PFSK-1 (cell line): ENCODE results near the gene FANCD2.

ENCODE experiments used
- POLR2AphosphoS5 ChIP-seq: IDR thresholded peaks from 2 replicates; pipeline ENCODE4 v1.6.1; 2012; ENCODE audit warnings: low read depth, mild to moderate bottlenecking, control low read depth, low read length, moderate library complexity
- REST ChIP-seq, 2 experiments: IDR thresholded peaks; 2 replicates each; pipeline versions ENCODE4 v1.6.1 to v1.8.0; 2011 to 2012; ENCODE audit warnings: low read depth in 2 of 2, low read length in 2 of 2, control low read depth in 1 of 2, inconsistent platforms in 1 of 2, mild to moderate bottlenecking in 1 of 2, moderate library complexity in 1 of 2; ENCODE audit not compliant: insufficient read depth in 1 of 2
- SIN3A ChIP-seq: IDR thresholded peaks from 2 replicates; pipeline ENCODE4 v1.6.1; 2012; ENCODE audit warnings: mild to moderate bottlenecking, low read length, moderate library complexity, borderline replicate concordance; ENCODE audit not compliant: insufficient read depth
- TAF1 ChIP-seq: IDR thresholded peaks from 2 replicates; pipeline ENCODE4 v1.6.1; 2012; ENCODE audit warnings: low read length, control low read depth, borderline replicate concordance; ENCODE audit not compliant: insufficient read depth

- TF ChIP-seq REST (IDR thresholded peaks at IDR 0.05; ENCODE audit: insufficient read depth in 1 of 2, low read depth in 2 of 2, low read length in 2 of 2) (no peak), POLR2AphosphoS5 (no peak), SIN3A (no peak), TAF1 (no peak)
Observed at GRCh38 chr3:9986230-9986725, 40.0 kb upstream of the FANCD2 start.
